K562 (cell line): ENCODE results near the gene RCOR2. TPM values are rescaled to one million over a fixed set of nuclear protein-coding genes. Genes with fewer than 3 reads are reported as not detected.
A peak's percentile ranks its signal among the peaks of the same experiment; 100 is the strongest.

Source experiments
- KLF13 ChIP-seq: fragments of 450-650 bp; IDR thresholded peaks from 2 replicates; pipeline ENCODE4 v1.6.1; 2016; ENCODE audit warnings: missing genetic modification characterization, low read depth, mild to moderate bottlenecking, missing compliant biosample characterization, moderate library complexity, borderline replicate concordance
- NBN ChIP-seq: fragments of 450-650 bp; IDR thresholded peaks from 2 replicates; pipeline ENCODE4 v1.6.1; 2016; ENCODE audit warnings: low read depth, mild to moderate bottlenecking
- NR2F6 ChIP-seq: fragments of 450-650 bp; formaldehyde crosslinking; IDR thresholded peaks from 2 replicates; pipeline ENCODE4 v1.4.0; 2020; ENCODE audit warnings: mild to moderate bottlenecking
- NRF1 ChIP-seq, 2 experiments: fragments of 450-650 bp; IDR thresholded peaks in 1 of 2; conservative IDR thresholded peaks in 1 of 2; 2 replicates each; pipeline ENCODE4 v1.6.1; 2014; ENCODE audit warnings: mild to moderate bottlenecking in 2 of 2
- TAF15 ChIP-seq: fragments of 200-400 bp; formaldehyde crosslinking; IDR thresholded peaks from 2 replicates; pipeline ENCODE4 v1.6.1; 2017; ENCODE audit warnings: mild to moderate bottlenecking, low read depth, low read length, moderate library complexity
- TEAD1 ChIP-seq, 2 experiments: fragments of 450-650 bp in 1 of 2; sonication (generic) in 1 of 2; formaldehyde crosslinking; IDR thresholded peaks; 2 replicates each; pipeline versions ENCODE4 v1.4.0 to v1.8.0; 2020 to 2022; ENCODE audit warnings: mild to moderate bottlenecking in 2 of 2, missing genetic modification reagents in 1 of 2
- YY1 ChIP-seq, 3 experiments: IDR thresholded peaks; 2 replicates each; pipeline ENCODE4 v1.6.1; 2011; ENCODE audit warnings: low read length in 2 of 3, mild to moderate bottlenecking in 2 of 3, moderate library complexity in 2 of 3, borderline replicate concordance in 1 of 3, control low read depth in 1 of 3, low read depth in 1 of 3; ENCODE audit not compliant: insufficient read depth in 3 of 3, insufficient replicate concordance in 2 of 3, control insufficient read depth in 1 of 3, insufficient read length in 1 of 3; ENCODE audit errors: extremely low read depth in 1 of 3
- ZFP1 ChIP-seq: fragments of 450-650 bp; formaldehyde crosslinking; IDR thresholded peaks from 2 replicates; pipeline ENCODE4 v1.4.0; 2020; ENCODE audit warnings: mild to moderate bottlenecking, mixed read lengths
- ZNF133 ChIP-seq: fragments of 250-450 bp; sonication (Bioruptor Pico); IDR thresholded peaks from 2 replicates; pipeline ENCODE4 v1.4.0; 2020; ENCODE audit warnings: mild to moderate bottlenecking
- ZNF263 ChIP-seq: sonication (generic); formaldehyde crosslinking; IDR thresholded peaks from 2 replicates; pipeline ENCODE4 v1.8.0; 2022; ENCODE audit warnings: mild to moderate bottlenecking, missing genetic modification reagents, borderline replicate concordance
- ZZZ3 ChIP-seq: fragments of 450-650 bp; IDR thresholded peaks from 2 replicates; pipeline ENCODE4 v1.6.1; 2016; ENCODE audit warnings: antibody characterized with exemption, mild to moderate bottlenecking, moderate library complexity
- polyA plus RNA-seq, 8 experiments: library from polyadenylated mRNA; depleted of rRNA in 4 of 8; stranded (reverse) in 5 of 8; unstranded in 3 of 8; fragments of >200 nt; fragmentation: Nextera tagmentation in 2 of 8; fragmentation: Illumina TruSeq in 1 of 8; extraction: Ambion mirVana in 2 of 8; extraction: Trizol in 1 of 8; gene quantifications; 2 replicates each; pipeline versions ENCODE4 v1.2.1 to v1.2.3, GENCODE V29; 2011 to 2014; ENCODE audit warnings: inconsistent platforms in 1 of 8, missing spikeins in 1 of 8
- total RNA-seq, 7 experiments: library from RNA; depleted of rRNA in 6 of 7; stranded (reverse); fragments of >200 nt in 6 of 7; fragmentation: Illumina TruSeq in 2 of 7; extraction: Trizol in 2 of 7; gene quantifications; 2 replicates each; pipeline versions ENCODE4 v1.2.1 to v1.2.3, GENCODE V29; 2011 to 2021; ENCODE audit warnings: low replicate concordance in 1 of 7
- TF ChIP-seq, protein P1 (sequence below): fragments of 250-450 bp; sonication (Bioruptor Pico); IDR thresholded peaks from 2 replicates; pipeline ENCODE4 v1.8.0; 2021; ENCODE audit warnings: mild to moderate bottlenecking, moderate library complexity
- TF ChIP-seq, protein P2 (sequence below): fragments of 250-450 bp; sonication (Bioruptor Pico); IDR thresholded peaks from 2 replicates; pipeline ENCODE4 v1.8.0; 2021; ENCODE audit warnings: borderline replicate concordance, mild to moderate bottlenecking, moderate library complexity; ENCODE audit not compliant: poor library complexity, severe bottlenecking
- TF ChIP-seq, protein P3 (sequence below): fragments of 250-450 bp; sonication (Bioruptor Pico); IDR thresholded peaks from 2 replicates; pipeline ENCODE4 v1.8.0; 2022; ENCODE audit warnings: moderate library complexity, mild to moderate bottlenecking, inconsistent platforms
- TF ChIP-seq, protein P4 (sequence below): fragments of 450-650 bp; formaldehyde crosslinking; IDR thresholded peaks from 2 replicates; pipeline ENCODE4 v1.4.0; 2020; ENCODE audit warnings: mild to moderate bottlenecking, mixed read lengths
- TF ChIP-seq, protein P5 (sequence below), 3 experiments: IDR thresholded peaks in 2 of 3; conservative IDR thresholded peaks in 1 of 3; 2 replicates each; pipeline ENCODE4 v1.5.1; 2011 to 2012; ENCODE audit warnings: low read length in 3 of 3, mild to moderate bottlenecking in 3 of 3, control low read depth in 2 of 3, improper control_type of control experiment in 1 of 3, inconsistent platforms in 1 of 3, low read depth in 1 of 3, mixed read lengths in 1 of 3, moderate library complexity in 1 of 3; ENCODE audit not compliant: insufficient read depth in 2 of 3
- TF ChIP-seq, protein P6 (sequence below), 2 experiments: fragments of 450-650 bp in 1 of 2; sonication (generic) in 1 of 2; formaldehyde crosslinking in 1 of 2; IDR thresholded peaks in 1 of 2; conservative IDR thresholded peaks in 1 of 2; 2 replicates each; pipeline versions ENCODE4 v1.6.1 to v1.8.1; 2016 to 2023; ENCODE audit warnings: mild to moderate bottlenecking in 2 of 2, moderate library complexity in 2 of 2, inconsistent platforms in 1 of 2, missing genetic modification reagents in 1 of 2

Gene RCOR2
- total and polyA plus RNA-seq, 9 of the 15 experiments (the other 6 are each of a cell fraction or from before 2014, with no cell fraction given) = 0.04 to 6.5 (median 2.5) TPM; not detected in 1

DNA sequence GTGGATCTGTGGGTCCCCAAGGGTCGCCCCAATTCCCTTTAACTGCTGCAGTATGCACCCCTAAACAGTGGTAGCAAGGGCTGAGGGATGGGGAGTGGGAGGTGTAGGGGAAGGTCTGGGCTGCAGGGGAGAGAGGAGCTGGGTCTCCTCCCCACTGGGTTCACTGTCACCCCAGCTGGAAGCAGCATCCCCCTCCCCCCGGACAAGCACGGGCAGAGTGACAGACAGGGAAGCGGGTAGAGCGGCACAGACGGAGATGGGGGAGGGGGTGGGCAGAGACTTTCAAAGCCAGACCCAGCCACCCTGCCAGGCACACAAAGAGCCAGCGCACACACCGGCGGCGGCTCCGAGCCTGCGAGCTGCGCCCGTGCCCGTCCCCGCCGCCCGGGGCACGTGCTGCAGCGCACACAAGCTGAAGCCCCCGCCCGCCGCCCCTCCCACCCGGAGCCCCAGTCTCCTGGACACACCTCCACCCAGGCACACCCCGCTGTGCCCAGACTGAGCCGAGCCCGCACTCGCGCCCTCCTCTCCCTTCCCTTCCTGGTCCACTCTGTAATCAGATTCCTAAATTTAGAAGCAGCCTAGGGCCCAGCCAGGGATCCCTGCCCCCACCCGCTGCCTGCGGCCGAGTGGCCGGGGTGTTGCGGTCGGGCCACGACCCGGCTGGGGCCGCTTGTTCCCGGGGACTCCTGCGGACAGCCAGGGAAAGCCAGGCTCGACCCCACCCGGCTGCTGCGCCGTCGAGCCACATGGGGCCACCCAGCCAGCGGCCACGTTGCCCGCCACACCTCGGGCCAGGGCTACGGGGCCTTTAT, 935 bp upstream of the RCOR2 start (continued):
- peak; percentile 30; the same call in 1 of the 2 replicates for TF ChIP-seq ZNF263 (CRISPR knock-in tag)
- TF ChIP-seq, protein P1, sequence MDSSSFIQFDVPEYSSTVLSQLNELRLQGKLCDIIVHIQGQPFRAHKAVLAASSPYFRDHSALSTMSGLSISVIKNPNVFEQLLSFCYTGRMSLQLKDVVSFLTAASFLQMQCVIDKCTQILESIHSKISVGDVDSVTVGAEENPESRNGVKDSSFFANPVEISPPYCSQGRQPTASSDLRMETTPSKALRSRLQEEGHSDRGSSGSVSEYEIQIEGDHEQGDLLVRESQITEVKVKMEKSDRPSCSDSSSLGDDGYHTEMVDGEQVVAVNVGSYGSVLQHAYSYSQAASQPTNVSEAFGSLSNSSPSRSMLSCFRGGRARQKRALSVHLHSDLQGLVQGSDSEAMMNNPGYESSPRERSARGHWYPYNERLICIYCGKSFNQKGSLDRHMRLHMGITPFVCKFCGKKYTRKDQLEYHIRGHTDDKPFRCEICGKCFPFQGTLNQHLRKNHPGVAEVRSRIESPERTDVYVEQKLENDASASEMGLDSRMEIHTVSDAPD (CRISPR knock-in tag) = no peak
- no peak for TF ChIP-seq NR2F6
- TF ChIP-seq ZZZ3 = no peak
- no peak; a peak in 1 of 4 replicates for TF ChIP-seq NRF1 (conservative IDR thresholded peaks at IDR 0.05 in 1 of 2, IDR thresholded peaks at IDR 0.05 in 1 of 2)
- TF ChIP-seq, protein P2, sequence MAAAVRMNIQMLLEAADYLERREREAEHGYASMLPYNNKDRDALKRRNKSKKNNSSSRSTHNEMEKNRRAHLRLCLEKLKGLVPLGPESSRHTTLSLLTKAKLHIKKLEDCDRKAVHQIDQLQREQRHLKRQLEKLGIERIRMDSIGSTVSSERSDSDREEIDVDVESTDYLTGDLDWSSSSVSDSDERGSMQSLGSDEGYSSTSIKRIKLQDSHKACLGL (CRISPR knock-in tag) = no peak
- no peak for TF ChIP-seq KLF13 (tag)
- peak in 1 of 3 experiments; percentile 27 for TF ChIP-seq YY1 (IDR thresholded peaks at IDR 0.05; ENCODE audit: borderline replicate concordance in 1 of 3, control insufficient read depth in 1 of 3, extremely low read depth in 1 of 3, insufficient read depth in 3 of 3, insufficient read length in 1 of 3, insufficient replicate concordance in 2 of 3, low read depth in 1 of 3, low read length in 2 of 3)
- TF ChIP-seq, protein P3, sequence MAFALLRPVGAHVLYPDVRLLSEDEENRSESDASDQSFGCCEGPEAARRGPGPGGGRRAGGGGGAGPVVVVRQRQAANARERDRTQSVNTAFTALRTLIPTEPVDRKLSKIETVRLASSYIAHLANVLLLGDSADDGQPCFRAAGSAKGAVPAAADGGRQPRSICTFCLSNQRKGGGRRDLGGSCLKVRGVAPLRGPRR (CRISPR knock-in tag) = no peak
- TF ChIP-seq, protein P4, sequence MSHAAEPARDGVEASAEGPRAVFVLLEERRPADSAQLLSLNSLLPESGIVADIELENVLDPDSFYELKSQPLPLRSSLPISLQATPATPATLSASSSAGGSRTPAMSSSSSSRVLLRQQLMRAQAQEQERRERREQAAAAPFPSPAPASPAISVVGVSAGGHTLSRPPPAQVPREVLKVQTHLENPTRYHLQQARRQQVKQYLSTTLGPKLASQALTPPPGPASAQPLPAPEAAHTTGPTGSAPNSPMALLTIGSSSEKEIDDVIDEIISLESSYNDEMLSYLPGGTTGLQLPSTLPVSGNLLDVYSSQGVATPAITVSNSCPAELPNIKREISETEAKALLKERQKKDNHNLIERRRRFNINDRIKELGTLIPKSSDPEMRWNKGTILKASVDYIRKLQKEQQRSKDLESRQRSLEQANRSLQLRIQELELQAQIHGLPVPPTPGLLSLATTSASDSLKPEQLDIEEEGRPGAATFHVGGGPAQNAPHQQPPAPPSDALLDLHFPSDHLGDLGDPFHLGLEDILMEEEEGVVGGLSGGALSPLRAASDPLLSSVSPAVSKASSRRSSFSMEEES (CRISPR knock-in tag) = no peak
- no peak for TF ChIP-seq TAF15
- TF ChIP-seq, protein P5, sequence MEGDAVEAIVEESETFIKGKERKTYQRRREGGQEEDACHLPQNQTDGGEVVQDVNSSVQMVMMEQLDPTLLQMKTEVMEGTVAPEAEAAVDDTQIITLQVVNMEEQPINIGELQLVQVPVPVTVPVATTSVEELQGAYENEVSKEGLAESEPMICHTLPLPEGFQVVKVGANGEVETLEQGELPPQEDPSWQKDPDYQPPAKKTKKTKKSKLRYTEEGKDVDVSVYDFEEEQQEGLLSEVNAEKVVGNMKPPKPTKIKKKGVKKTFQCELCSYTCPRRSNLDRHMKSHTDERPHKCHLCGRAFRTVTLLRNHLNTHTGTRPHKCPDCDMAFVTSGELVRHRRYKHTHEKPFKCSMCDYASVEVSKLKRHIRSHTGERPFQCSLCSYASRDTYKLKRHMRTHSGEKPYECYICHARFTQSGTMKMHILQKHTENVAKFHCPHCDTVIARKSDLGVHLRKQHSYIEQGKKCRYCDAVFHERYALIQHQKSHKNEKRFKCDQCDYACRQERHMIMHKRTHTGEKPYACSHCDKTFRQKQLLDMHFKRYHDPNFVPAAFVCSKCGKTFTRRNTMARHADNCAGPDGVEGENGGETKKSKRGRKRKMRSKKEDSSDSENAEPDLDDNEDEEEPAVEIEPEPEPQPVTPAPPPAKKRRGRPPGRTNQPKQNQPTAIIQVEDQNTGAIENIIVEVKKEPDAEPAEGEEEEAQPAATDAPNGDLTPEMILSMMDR (IDR thresholded peaks at IDR 0.05 in 2 of 3, conservative IDR thresholded peaks at IDR 0.05 in 1 of 3; ENCODE audit: insufficient read depth in 2 of 3, low read depth in 1 of 3, low read length in 3 of 3) = no peak
- TF ChIP-seq ZNF133 (CRISPR knock-in tag) = no peak
- TF ChIP-seq NBN = no peak
- TF ChIP-seq, protein P6, sequence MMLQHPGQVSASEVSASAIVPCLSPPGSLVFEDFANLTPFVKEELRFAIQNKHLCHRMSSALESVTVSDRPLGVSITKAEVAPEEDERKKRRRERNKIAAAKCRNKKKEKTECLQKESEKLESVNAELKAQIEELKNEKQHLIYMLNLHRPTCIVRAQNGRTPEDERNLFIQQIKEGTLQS (IDR thresholded peaks at IDR 0.05) = no peak
- TF ChIP-seq, protein P6 (CRISPR knock-in tag; conservative IDR thresholded peaks at IDR 0.05) = no peak
- TF ChIP-seq TEAD1 (CRISPR knock-in tag; IDR thresholded peaks at IDR 0.05) = 0 out of 4 replicates have a peak, but pooled peaks of 1 of the 2 experiments have one; percentile 27
- TF ChIP-seq ZFP1 (CRISPR knock-in tag) = no peak
